ENCODE data around the gene SREBF1.
A peak's percentile ranks its signal among the peaks of the same experiment; 100 is the strongest.
"Not testable (repeated sequence)": the region's sequence is repeated elsewhere in the genome, so short reads cannot be mapped to it uniquely, and the experiment has no call there.

The SREBF1 gene

GRCh38 chr17:17809531-17810083 is 27.2 kb downstream of the SREBF1 start:
- no peak for DNase-seq

GRCh38 chr17:17808706-17809432 is 27.9 kb downstream of the SREBF1 start:
- DNase-seq, result no peak

GRCh38 chr17:17808200-17808599 is 28.6 kb downstream of the SREBF1 start:
- not testable (repeated sequence) for DNase-seq

- DNase-seq, result no peak
Measured at GRCh38 chr17:17807440-17807839, 29.3 kb downstream of the SREBF1 start.

GRCh38 chr17:17806611-17807274 is 30.0 kb downstream of the SREBF1 start:
- no peak for DNase-seq

GRCh38 chr17:17806035-17806434 is 30.8 kb downstream of the SREBF1 start:
- no peak for DNase-seq

- no peak for DNase-seq
Measured at GRCh38 chr17:17805575-17805974, 31.2 kb downstream of the SREBF1 start.

- no peak for DNase-seq
Measured at GRCh38 chr17:17804007-17804406, 32.8 kb downstream of the SREBF1 start.

GRCh38 chr17:17801800-17802481 is 34.8 kb downstream of the SREBF1 start:
- DNase-seq, result no peak

- DNase-seq, result no peak
Measured at GRCh38 chr17:17800504-17801021, 36.2 kb downstream of the SREBF1 start.

GRCh38 chr17:17798573-17799255 is 38.1 kb downstream of the SREBF1 start:
- DNase-seq, result no peak

GRCh38 chr17:17798010-17798556 is 38.7 kb downstream of the SREBF1 start:
- DNase-seq, result no peak

- no peak for DNase-seq
Measured at GRCh38 chr17:17797119-17797809, 39.5 kb downstream of the SREBF1 start.

- no peak for DNase-seq
Measured at GRCh38 chr17:17796787-17797061, 40.1 kb downstream of the SREBF1 start.

GRCh38 chr17:17795946-17796786 is 40.6 kb downstream of the SREBF1 start:
- DNase-seq, result no peak

- no peak for DNase-seq
Measured at GRCh38 chr17:17795296-17795695, 41.5 kb downstream of the SREBF1 start.

GRCh38 chr17:17794382-17794781 is 42.4 kb downstream of the SREBF1 start:
- DNase-seq, result no peak

GRCh38 chr17:17793378-17794214 is 43.2 kb downstream of the SREBF1 start:
- no peak for DNase-seq

GRCh38 chr17:17792551-17793377 is 44.0 kb downstream of the SREBF1 start:
- peak; percentile 75 for DNase-seq

Data from fibroblast of skin of abdomen (primary cell).